Endothelial cell of umbilical vein (primary cell): ENCODE results near the gene CNOT6L. TPM values are rescaled to one million over a fixed set of nuclear protein-coding genes. Genes with fewer than 3 reads are reported as not detected.

Source experiments
- BruUV-seq: library from RNA; stranded (reverse); fragments of 400-500 nt; replicated peaks from 2 replicates; lab custom pipeline; 2021; lab: Mats Ljungman, UMichigan
- CTCF ChIA-PET: fragments of 300-600, 350-600 bp; sonication (Branson Sonifier 250); formaldehyde crosslinking; loops from one replicate; lab custom pipeline; 2021; ENCODE audit warnings: antibody characterized with exemption, inconsistent platforms; lab: Charles Lee
- POLR2A ChIA-PET: fragments of 300-600, 350-600 bp; sonication (Branson Sonifier 250); formaldehyde crosslinking; loops from one replicate; lab custom pipeline; 2021; ENCODE audit warnings: antibody characterized with exemption, inconsistent platforms; lab: Charles Lee
- DNase-seq: peaks from one replicate; pipeline ENCODE4 v3.0.0-alpha.2; 2011; ENCODE audit warnings: low read depth, low spot score
- FAIRE-seq: peaks from 2 replicates; lab custom pipeline; 2011; peaks lifted over from hg19 to GRCh38; lab: Jason Lieb, UNC
- H2AFZ ChIP-seq: 2 replicates; pipeline ENCODE4 v1.6.0; 2012; ENCODE audit warnings: low read depth, low read length, control low read depth, inconsistent platforms
- H3K27ac ChIP-seq: 2 replicates; pipeline ENCODE4 v1.5.1; 2011; ENCODE audit warnings: low read depth, mild to moderate bottlenecking, control low read depth, low read length, moderate library complexity; ENCODE audit not compliant: insufficient read depth
- H3K27me3 ChIP-seq, 2 experiments: 2 replicates each; pipeline versions ENCODE4 v1.6.0 to v1.6.1; 2011; ENCODE audit warnings: low read length in 2 of 2, mixed read lengths in 1 of 2; ENCODE audit not compliant: control insufficient read depth in 2 of 2, insufficient read depth in 2 of 2
- H3K36me3 ChIP-seq, 2 experiments: 2 replicates in 1 of 2; 3 replicates in 1 of 2; pipeline ENCODE4 v1.5.1; 2011; ENCODE audit warnings: low read length in 2 of 2, mild to moderate bottlenecking in 1 of 2, moderate library complexity in 1 of 2; ENCODE audit not compliant: control insufficient read depth in 2 of 2, insufficient read depth in 2 of 2; ENCODE audit errors: extremely low read depth in 1 of 2
- H3K4me1 ChIP-seq: 3 replicates; pipeline ENCODE4 v1.5.1; 2011; ENCODE audit warnings: mild to moderate bottlenecking, low read length; ENCODE audit not compliant: control insufficient read depth, insufficient read depth; ENCODE audit errors: extremely low read depth
- H3K4me2 ChIP-seq: 2 replicates; pipeline ENCODE4 v1.6.1; 2011; ENCODE audit warnings: low read length, control low read depth, mixed read lengths; ENCODE audit not compliant: insufficient read depth
- H3K4me3 ChIP-seq, 3 experiments: fragments of 200-600 bp in 1 of 3; sonication (generic), shearing (Covaris generic) in 1 of 3; replicated peaks in 1 of 3; 2 replicates each; pipeline ENCODE4 v1.5.1; 2011 to 2016; ENCODE audit warnings: control low read depth in 3 of 3, low read length in 3 of 3, mild to moderate bottlenecking in 2 of 3, inconsistent platforms in 1 of 3, low read depth in 1 of 3, moderate library complexity in 1 of 3; ENCODE audit not compliant: insufficient read depth in 1 of 3
- H3K79me2 ChIP-seq: 2 replicates; pipeline ENCODE4 v1.6.0; 2012; ENCODE audit warnings: low read length, inconsistent platforms; ENCODE audit not compliant: control insufficient read depth, insufficient read depth
- H3K9ac ChIP-seq: replicated peaks from 2 replicates; pipeline ENCODE3; 2011; ENCODE audit warnings: low read length, control low read depth; ENCODE audit not compliant: insufficient read depth; ENCODE audit errors: extremely low read depth
- H3K9me1 ChIP-seq: replicated peaks from 3 replicates; pipeline ENCODE4 v1.6.0; 2011; ENCODE audit warnings: mild to moderate bottlenecking, low read length; ENCODE audit not compliant: control insufficient read depth, insufficient read depth; ENCODE audit errors: extremely low read depth
- H3K9me3 ChIP-seq: replicated peaks from 2 replicates; pipeline ENCODE4 v1.5.1; 2012; ENCODE audit warnings: low read length, inconsistent platforms; ENCODE audit not compliant: control insufficient read depth, insufficient read depth
- H4K20me1 ChIP-seq: replicated peaks from 2 replicates; pipeline ENCODE3; 2011; ENCODE audit warnings: mild to moderate bottlenecking, low read length; ENCODE audit not compliant: control insufficient read depth, insufficient read depth; ENCODE audit errors: extremely low read depth
- EZH2 ChIP-seq: IDR thresholded peaks from 2 replicates; pipeline ENCODE4 v1.6.1; 2012; ENCODE audit warnings: borderline replicate concordance, low read depth, mild to moderate bottlenecking, moderate library complexity, low read length, inconsistent platforms; ENCODE audit not compliant: severe bottlenecking
- GATA2 ChIP-seq: IDR thresholded peaks from 2 replicates; pipeline ENCODE4 v1.7.0; 2011; ENCODE audit warnings: low read depth, mild to moderate bottlenecking, moderate library complexity, mixed read lengths, low read length; ENCODE audit not compliant: insufficient read length, insufficient read depth
- JUN ChIP-seq: IDR thresholded peaks from 2 replicates; pipeline ENCODE4 v1.6.1; 2011; ENCODE audit warnings: borderline replicate concordance, low read depth; ENCODE audit not compliant: insufficient read length, insufficient read depth
- MAX ChIP-seq: IDR thresholded peaks from 2 replicates; pipeline ENCODE4 v1.6.1; 2011; ENCODE audit not compliant: insufficient read depth, insufficient read length
- MYC ChIP-seq: IDR thresholded peaks from one replicate; pipeline ENCODE4 v1.6.1; 2011; ENCODE audit warnings: mild to moderate bottlenecking, low read depth, low read length
- POLR2A ChIP-seq: IDR thresholded peaks from 2 replicates; pipeline ENCODE4 v1.6.1; 2012; ENCODE audit warnings: low read depth, mild to moderate bottlenecking, control low read depth, low read length
- POLR2AphosphoS5 ChIP-seq: IDR thresholded peaks from 2 replicates; pipeline ENCODE4 v1.6.1; 2012; ENCODE audit warnings: low read depth, mild to moderate bottlenecking, control low read depth, low read length, moderate library complexity; ENCODE audit not compliant: insufficient read depth
- dilution Hi-C: fragments of 300-500 bp; cut with MboI; formaldehyde crosslinking; loops from one replicate; pipeline ENCODE4 v1.15.0; 2019; ENCODE audit warnings: low sequenced_read_pairs; ENCODE audit not compliant: extremely low pct_ligation_motif_present
- intact Hi-C: fragments of 100-400 bp; cut with micrococcal nuclease; formaldehyde crosslinking; loops from one replicate; pipeline ENCODE4 v1.10.0; 2022
- polyA plus RNA-seq, 4 experiments: library from polyadenylated mRNA; depleted of rRNA in 3 of 4; stranded (reverse) in 3 of 4; unstranded in 1 of 4; fragments of >200 nt; gene quantifications; 2 replicates each; pipeline versions ENCODE4 v1.2.1 to v1.2.3, GENCODE V29; 2011 to 2012; ENCODE audit warnings: missing spikeins in 1 of 4
- total RNA-seq: library from RNA; stranded (reverse); gene quantifications from 2 replicates; pipeline ENCODE4 v1.2.3, GENCODE V29; 2021
- TF ChIP-seq, protein P1 (sequence below), 2 donors: IDR thresholded peaks; 1 replicate in 1 of 2; 2 replicates in 1 of 2; pipeline ENCODE4 v1.5.1; 2011; ENCODE audit warnings: low read length in 2 of 2, mild to moderate bottlenecking in 2 of 2, moderate library complexity in 2 of 2, control low read depth in 1 of 2, inconsistent platforms in 1 of 2, low read depth in 1 of 2; ENCODE audit not compliant: insufficient read depth in 1 of 2; ENCODE audit errors: extremely low read depth in 1 of 2

The CNOT6L gene
- total and polyA plus RNA-seq, 2 donors (not counting 3 experiments of a cell fraction or from before 2014, with no cell fraction given), result 8.5 to 60.7 TPM

DNA sequence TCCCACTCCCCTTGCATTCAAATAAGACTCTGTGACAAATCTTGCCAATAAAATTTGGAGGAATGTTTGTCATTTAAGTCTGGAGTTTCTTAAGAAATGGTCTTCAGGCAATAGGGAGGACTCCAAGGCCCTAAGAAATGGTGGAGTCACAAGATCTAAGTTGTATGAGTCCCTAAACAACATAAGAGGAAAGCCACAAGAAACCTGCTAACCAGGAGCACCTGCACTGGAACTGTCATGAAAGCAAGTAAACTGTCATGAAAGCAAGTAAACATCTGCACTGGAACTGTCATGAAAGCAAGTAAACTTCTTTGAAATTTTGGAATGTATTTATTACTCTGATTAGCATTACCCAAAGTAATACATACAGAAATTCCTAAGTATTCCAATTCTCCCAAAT lies 3.5 kb downstream of the CNOT6L start:
- no peaks in the 10 kb centered on the region for H3K9me3 ChIP-seq
- H3K9ac ChIP-seq, result no peak overlapping the region
- intact Hi-C loops (loop anchor here (10.0 kb wide), 1 partner anchor 181 kb away; no protein-coding TSS in a partner anchor), dilution Hi-C loops (no loop called here)
- no peak for FAIRE-seq
- BruUV-seq, result no TSS peak
- no peaks in the 10 kb centered on the region for H3K27me3 ChIP-seq
- peaks cover 89% of the 10 kb centered on the region for H3K79me2 ChIP-seq
- no peak overlapping the region for H3K4me3 ChIP-seq
- H3K4me1 ChIP-seq, result peaks cover 11% of the 10 kb centered on the region
- no peak overlapping the region for H3K4me2 ChIP-seq
- TF ChIP-seq MYC, result no peak
- TF ChIP-seq MAX, result no peak
- TF ChIP-seq, protein P1, sequence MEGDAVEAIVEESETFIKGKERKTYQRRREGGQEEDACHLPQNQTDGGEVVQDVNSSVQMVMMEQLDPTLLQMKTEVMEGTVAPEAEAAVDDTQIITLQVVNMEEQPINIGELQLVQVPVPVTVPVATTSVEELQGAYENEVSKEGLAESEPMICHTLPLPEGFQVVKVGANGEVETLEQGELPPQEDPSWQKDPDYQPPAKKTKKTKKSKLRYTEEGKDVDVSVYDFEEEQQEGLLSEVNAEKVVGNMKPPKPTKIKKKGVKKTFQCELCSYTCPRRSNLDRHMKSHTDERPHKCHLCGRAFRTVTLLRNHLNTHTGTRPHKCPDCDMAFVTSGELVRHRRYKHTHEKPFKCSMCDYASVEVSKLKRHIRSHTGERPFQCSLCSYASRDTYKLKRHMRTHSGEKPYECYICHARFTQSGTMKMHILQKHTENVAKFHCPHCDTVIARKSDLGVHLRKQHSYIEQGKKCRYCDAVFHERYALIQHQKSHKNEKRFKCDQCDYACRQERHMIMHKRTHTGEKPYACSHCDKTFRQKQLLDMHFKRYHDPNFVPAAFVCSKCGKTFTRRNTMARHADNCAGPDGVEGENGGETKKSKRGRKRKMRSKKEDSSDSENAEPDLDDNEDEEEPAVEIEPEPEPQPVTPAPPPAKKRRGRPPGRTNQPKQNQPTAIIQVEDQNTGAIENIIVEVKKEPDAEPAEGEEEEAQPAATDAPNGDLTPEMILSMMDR (IDR thresholded peaks at IDR 0.05; ENCODE audit: extremely low read depth in 1 of 2, insufficient read depth in 1 of 2, low read depth in 1 of 2, low read length in 2 of 2), result no peak
- ChIA-PET CTCF (no interaction called here), POLR2A (no interaction called here)
- no peak for DNase-seq
- no peak overlapping the region for H3K27ac ChIP-seq
- H2AFZ ChIP-seq, result no peak overlapping the region
- H3K36me3 ChIP-seq, result peaks cover 0 to 3% of the 10 kb centered on the region in 2 experiments
- H3K9me1 ChIP-seq, result peaks cover 9% of the 10 kb centered on the region
- peaks cover 35% of the 10 kb centered on the region for H4K20me1 ChIP-seq

DNA sequence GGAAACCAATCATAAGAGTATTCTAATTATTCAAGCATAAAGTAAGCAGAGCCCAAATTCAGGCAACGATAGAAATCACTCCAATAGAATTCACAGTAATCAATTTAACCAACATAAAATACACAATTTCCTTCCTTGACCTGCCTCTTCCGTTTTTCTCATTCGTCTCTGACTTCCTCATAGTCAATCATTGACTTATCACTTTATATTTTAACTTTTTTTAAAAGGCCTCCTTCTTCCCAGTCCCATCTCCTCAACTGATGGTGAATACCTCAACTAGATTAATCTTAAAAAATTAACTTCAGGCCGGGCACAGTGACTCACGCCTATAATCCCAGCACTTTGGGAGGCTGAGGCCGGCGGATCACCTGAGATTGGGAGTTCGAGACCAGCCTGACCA lies 13.3 kb downstream of the CNOT6L start:
- BruUV-seq, result no TSS peak
- intact Hi-C loops (no loop called here), dilution Hi-C loops (no loop called here)
- Histone ChIP-seq H3K79me2 (peaks cover 87% of the 10 kb centered on the region), H3K27me3 (no peaks in the 10 kb centered on the region), H3K36me3 (peaks cover 0 to 4% of the 10 kb centered on the region in 2 experiments), H2AFZ (no peak overlapping the region), H3K9me1 (peaks cover 2% of the 10 kb centered on the region), H4K20me1 (peaks cover 8% of the 10 kb centered on the region), H3K27ac (no peak overlapping the region), H3K9ac (no peak overlapping the region), H3K4me2 (no peak overlapping the region), H3K4me3 (no peak overlapping the region), H3K4me1 (peaks cover 13% of the 10 kb centered on the region), H3K9me3 (no peaks in the 10 kb centered on the region)
- TF ChIP-seq POLR2AphosphoS5 (no peak), JUN (no peak), MAX (no peak), EZH2 (no peak), POLR2A (no peak), GATA2 (no peak)
- TF ChIP-seq, protein P1 (IDR thresholded peaks at IDR 0.05; ENCODE audit: extremely low read depth in 1 of 2, insufficient read depth in 1 of 2, low read depth in 1 of 2, low read length in 2 of 2), result no peak
- POLR2A ChIA-PET, result no interaction called here
- CTCF ChIA-PET, result no interaction called here
- DNase-seq (no peak), FAIRE-seq (no peak)
